Activated CD4-positive, CD25-positive, alpha-beta regulatory T cell treated with anti-CD3 and anti-CD28 coated beads, Interleukin-2, amount 50 U/mL, for 24 hours (primary cell): ENCODE data around the gene CRTAC1.

Experiments used
- ATAC-seq, 2 donors: fragments of 150-1000 bp; cut with Tn5 transposase; one replicate each; pipeline ENCODE4 v1.10.0; 2021; ENCODE audit warnings: mild to moderate bottlenecking in 1 of 2, moderate library complexity in 1 of 2

Gene CRTAC1

GRCh38 chr10:98029149-98030092 lies 1.0 kb downstream of the CRTAC1 start:
- ATAC-seq = no peak

- peak; percentile 39 to 49 for ATAC-seq
These were observed 2.2 kb downstream of the CRTAC1 start for GRCh38 chr10:98028168-98028770.

DNA sequence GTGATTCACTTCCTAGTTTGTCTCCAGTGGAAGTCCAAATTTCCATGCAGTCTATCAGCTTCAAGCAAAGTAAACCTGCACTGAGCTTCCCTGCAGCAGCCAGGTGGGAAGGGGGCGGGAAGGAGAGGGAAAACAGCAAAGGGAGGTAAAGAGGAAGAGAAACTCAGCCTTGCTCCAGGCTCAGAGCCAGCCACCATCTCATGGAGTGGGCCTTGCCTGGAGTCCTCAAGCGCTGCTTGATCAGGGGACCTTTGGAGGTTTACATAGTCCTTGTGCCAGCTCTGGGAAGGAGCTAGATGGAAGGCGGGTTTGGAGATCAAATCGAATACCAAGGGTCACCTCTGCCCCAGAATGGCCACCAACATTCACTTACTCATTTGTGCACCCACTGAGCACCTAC lies 7.4 kb downstream of the CRTAC1 start:
- ATAC-seq = no peak

GRCh38 chr10:98020784-98021183 lies 9.6 kb downstream of the CRTAC1 start:
- ATAC-seq = no peak

DNA sequence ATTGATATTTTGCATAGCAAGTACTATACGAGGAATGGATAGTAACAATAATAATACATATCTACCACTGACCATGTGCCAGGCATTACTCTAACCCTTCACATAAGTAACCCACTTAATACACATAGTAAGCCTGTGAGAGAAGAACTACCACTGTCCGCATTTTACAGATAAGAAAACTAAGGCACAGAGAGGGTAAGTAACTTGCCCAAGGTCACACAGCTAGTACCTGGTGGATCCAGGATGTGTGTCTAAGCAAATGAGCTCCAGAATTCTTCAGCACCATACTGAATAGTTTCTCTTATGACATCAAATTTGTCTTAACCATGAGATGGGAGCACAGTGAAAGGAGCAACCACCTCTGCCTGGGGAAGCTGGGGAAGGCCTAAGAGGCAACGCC lies 10.2 kb downstream of the CRTAC1 start:
- ATAC-seq = no peak

- ATAC-seq = no peak
These were observed 10.6 kb downstream of the CRTAC1 start for GRCh38 chr10:98019784-98020183.

GRCh38 chr10:98016772-98017475 lies 13.5 kb downstream of the CRTAC1 start:
- ATAC-seq = no peak

GRCh38 chr10:98013776-98014175 lies 16.6 kb downstream of the CRTAC1 start:
- no peak for ATAC-seq

DNA sequence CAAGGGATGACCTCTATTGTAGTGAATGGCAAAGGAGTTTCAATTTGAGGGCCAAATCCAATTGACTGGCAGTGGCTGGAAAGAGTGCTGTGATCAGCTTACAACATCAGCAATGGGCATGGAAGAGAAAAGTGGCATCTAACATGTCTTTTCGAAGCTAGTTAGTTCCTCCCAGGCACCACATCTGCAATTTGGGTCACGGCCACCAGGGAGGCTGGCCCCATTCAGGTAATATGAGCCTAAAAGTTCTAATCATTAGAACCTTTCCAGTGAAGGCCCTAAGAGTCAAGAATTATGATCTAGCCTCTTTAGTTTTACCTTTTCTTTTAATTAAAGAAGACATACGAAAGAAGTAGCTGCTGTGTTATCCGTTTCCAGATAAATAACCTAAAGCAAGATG lies 17.3 kb downstream of the CRTAC1 start:
- ATAC-seq = no peak

DNA sequence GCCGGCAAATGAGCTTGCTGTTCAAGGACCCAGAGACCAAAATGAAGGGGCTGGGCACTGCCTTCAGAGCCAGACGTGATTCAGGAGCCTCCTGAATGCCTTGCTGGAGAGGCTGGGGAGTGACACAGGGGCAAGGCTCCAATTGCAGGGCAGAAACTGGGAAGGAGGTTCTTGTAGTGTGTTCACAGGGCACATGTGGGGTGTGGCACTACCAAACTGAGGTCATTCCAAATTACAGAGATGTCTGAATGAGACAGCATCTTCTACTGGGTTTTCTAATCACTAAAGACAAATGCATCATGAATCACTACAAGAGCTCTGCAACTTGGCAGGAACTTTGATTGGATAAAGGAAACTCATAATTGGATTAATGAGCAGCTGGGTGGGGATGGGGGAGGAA lies 17.8 kb downstream of the CRTAC1 start:
- no peak for ATAC-seq

- no peak for ATAC-seq
These were observed 19.3 kb downstream of the CRTAC1 start for GRCh38 chr10:98010939-98011685.

GRCh38 chr10:98006266-98006665 lies 24.2 kb downstream of the CRTAC1 start:
- ATAC-seq = no peak

DNA sequence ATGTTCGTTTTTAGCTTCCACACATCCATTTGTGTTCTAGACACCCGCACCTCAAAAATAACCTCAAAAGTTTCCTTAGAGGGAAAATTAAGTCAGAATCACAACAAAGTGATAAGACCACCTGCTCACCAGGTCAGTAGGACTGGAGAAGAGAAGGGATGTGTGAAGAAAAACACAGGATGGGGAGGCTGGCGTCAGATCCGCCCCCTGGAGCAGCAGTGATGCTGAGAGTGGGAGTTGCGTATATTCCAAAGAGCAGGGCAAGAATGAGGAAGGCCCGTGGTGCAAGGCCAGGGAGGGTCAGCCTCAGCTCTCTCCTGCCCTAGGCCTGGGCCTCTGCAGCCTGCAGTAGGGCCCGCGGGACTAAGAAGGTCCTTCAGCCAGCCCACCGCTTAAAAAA lies 28.7 kb downstream of the CRTAC1 start:
- ATAC-seq = no peak

GRCh38 chr10:98000346-98000745 lies 30.1 kb downstream of the CRTAC1 start:
- ATAC-seq = no peak

DNA sequence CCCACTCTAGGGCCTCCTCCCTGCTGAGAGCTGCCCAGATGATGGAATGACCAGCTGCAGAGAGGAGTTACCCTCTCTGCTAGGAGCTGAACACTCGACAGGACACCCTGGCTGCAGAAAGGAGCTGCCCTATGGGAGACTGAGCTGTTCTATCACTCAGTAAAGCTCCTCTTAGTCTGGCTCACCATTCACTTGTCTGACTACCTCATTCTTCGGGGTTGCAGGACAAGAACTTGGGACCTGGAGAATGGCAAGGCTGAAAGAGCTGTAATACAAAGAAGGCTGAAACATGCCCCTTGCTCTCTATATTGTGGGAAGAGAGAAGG lies 30.5 kb downstream of the CRTAC1 start:
- no peak for ATAC-seq

DNA sequence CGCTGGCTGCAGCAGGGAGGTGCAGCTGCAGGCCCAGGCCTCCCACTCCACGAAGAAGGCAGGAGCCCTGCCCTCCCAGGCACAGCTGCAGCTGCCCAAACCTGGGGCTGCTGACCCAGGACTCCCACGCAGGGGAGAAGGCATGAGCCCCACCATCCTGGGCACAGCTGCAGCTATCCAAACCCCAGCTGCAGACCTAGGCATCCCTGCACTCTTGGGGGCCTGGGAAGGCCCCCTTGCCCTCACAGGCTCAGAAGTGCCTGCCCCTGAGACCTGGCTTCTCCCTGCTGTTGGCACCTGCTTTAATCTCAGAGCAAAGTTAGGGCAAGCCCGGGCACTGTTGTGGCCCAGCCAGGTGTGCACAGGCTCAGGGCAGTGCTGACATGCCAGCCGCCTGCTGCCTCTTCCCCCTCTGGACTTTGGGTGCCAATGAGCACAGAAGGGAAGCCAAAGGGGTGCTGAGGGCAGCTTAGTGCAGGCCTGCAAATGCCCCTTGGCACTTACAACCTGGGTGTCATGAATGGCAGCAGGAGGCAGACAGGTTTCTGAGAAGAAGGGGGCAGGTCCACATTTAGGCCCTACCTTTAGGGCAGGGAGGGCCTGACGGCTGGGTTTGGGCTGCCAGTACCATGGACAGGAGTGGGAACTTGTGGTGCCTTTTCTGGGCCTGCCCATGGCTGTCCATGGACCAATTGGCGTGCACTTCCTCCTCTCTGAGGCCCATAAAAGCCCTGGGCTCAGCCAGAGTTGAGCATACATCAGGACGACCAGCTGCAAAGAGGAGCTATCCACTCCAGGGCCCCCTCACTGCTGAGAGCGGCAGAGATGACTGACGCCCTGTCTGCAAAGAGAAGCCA lies 31.1 kb downstream of the CRTAC1 start:
- no peak for ATAC-seq

DNA sequence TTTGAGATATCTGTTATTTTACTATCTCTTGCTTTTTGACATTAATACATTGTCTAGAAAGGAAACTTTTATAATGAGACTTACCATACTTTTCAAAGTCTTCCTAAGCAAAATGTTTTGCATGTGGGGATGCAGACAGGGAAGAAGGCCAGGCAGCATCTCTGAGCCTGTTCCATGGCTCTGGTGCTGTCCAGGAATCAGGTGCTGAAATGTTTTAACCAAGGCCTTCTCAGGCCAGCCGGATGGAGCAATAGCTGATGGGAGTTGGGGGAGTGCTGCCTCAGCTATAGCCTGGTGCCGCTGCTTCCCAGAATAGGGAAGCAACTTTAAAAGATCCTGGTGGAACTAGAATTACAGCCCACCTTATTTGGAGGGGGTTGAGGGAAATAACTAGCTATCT lies 38.5 kb downstream of the CRTAC1 start:
- no peak for ATAC-seq

DNA sequence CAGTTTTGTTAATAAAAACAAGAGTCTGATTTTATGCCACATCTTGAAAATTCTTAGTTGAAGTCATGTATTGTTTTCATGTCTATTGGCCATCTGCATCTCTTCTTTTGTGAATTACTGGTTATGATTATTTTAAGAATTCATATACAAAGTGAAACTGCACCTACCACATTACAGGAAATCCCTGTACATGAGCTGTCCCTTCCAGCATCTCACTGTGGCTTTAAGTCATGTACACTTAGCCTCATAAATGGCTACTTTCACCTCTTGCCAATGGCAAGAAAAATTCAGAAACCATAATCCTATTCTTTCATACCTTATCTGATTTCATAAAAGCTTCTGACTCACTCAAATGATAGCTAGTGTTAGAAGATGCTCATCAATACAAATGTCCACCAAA lies 48.6 kb downstream of the CRTAC1 start:
- no peak for ATAC-seq

- ATAC-seq = no peak
These were observed 52.7 kb downstream of the CRTAC1 start for GRCh38 chr10:97977673-97978072.

GRCh38 chr10:97975598-97975997 lies 54.8 kb downstream of the CRTAC1 start:
- no peak for ATAC-seq

GRCh38 chr10:97974526-97975525 lies 55.6 kb downstream of the CRTAC1 start:
- ATAC-seq = no peak
